ENCODE measurements around the gene UIMC1.

DNA sequence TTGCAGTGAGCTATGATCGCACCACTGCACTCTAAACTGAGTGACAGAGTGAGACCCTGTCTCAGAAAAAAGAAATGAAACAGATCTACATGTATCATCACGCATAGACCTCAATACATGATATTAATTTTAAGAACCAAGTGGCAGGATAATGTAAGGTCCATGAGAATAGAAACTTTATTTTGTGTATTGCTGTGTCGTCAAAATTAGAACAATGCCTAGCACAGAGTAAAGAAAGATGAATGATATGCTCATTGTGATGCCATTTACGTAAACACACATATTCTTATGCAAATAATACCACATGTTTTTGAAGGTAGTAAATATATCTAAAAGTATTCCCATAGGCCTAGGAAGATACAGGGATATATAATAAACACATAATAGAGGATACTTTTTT lies 3.6 kb upstream of the UIMC1 start:
- TF ChIP-seq, protein P1, sequence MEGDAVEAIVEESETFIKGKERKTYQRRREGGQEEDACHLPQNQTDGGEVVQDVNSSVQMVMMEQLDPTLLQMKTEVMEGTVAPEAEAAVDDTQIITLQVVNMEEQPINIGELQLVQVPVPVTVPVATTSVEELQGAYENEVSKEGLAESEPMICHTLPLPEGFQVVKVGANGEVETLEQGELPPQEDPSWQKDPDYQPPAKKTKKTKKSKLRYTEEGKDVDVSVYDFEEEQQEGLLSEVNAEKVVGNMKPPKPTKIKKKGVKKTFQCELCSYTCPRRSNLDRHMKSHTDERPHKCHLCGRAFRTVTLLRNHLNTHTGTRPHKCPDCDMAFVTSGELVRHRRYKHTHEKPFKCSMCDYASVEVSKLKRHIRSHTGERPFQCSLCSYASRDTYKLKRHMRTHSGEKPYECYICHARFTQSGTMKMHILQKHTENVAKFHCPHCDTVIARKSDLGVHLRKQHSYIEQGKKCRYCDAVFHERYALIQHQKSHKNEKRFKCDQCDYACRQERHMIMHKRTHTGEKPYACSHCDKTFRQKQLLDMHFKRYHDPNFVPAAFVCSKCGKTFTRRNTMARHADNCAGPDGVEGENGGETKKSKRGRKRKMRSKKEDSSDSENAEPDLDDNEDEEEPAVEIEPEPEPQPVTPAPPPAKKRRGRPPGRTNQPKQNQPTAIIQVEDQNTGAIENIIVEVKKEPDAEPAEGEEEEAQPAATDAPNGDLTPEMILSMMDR (conservative IDR thresholded peaks at IDR 0.05; ENCODE audit: low read depth, low read length) = no peak
- TF ChIP-seq EZH2 (IDR thresholded peaks at IDR 0.05; ENCODE audit: low read length, unreplicated experiment) = no peak

Measured in PC-3 (cell line).